ENCODE data around the gene UBL7.

DNA sequence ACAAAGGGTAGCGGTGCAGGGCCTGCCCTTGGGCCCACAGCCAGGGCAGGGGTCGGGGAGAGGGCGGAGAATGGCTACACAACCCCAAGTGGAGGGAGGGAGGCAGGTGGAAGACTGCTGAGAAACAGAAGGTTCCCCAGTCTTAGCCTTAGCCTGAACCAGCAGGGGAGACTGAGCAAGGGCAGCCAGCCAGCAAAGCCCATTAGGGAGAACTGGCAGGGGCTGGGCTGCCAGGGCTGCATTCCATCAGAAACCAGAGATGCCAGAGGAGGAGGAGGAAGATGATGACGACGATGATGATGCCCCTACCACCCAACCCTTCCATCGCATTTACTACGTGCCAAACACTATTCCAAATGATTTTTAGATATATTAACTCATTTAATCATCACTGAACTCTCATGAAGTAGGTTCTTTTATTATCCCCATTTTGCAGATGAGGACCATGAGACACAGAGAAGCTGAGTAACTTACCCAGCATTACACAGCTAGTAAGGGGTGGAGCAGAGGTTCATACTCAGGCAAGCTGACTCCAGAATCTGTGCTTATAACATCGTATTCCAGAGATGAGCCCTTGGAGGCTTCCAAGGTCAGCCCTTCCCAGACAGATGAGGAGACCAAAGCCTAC is 35.9 kb downstream of the UBL7 start:
- TF ChIP-seq, protein P1, sequence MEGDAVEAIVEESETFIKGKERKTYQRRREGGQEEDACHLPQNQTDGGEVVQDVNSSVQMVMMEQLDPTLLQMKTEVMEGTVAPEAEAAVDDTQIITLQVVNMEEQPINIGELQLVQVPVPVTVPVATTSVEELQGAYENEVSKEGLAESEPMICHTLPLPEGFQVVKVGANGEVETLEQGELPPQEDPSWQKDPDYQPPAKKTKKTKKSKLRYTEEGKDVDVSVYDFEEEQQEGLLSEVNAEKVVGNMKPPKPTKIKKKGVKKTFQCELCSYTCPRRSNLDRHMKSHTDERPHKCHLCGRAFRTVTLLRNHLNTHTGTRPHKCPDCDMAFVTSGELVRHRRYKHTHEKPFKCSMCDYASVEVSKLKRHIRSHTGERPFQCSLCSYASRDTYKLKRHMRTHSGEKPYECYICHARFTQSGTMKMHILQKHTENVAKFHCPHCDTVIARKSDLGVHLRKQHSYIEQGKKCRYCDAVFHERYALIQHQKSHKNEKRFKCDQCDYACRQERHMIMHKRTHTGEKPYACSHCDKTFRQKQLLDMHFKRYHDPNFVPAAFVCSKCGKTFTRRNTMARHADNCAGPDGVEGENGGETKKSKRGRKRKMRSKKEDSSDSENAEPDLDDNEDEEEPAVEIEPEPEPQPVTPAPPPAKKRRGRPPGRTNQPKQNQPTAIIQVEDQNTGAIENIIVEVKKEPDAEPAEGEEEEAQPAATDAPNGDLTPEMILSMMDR (IDR thresholded peaks at IDR 0.05) = no peak
- TF ChIP-seq POLR2A (IDR thresholded peaks at IDR 0.05) = no peak
